ENCODE measurements around the gene LRP6. TPM values are rescaled to one million over a fixed set of nuclear protein-coding genes. Genes with fewer than 3 reads are reported as not detected.

LRP6 gene
- total and polyA plus RNA-seq, 2 experiments from 2014 or later: 29.1 to 73.8 TPM

DNA sequence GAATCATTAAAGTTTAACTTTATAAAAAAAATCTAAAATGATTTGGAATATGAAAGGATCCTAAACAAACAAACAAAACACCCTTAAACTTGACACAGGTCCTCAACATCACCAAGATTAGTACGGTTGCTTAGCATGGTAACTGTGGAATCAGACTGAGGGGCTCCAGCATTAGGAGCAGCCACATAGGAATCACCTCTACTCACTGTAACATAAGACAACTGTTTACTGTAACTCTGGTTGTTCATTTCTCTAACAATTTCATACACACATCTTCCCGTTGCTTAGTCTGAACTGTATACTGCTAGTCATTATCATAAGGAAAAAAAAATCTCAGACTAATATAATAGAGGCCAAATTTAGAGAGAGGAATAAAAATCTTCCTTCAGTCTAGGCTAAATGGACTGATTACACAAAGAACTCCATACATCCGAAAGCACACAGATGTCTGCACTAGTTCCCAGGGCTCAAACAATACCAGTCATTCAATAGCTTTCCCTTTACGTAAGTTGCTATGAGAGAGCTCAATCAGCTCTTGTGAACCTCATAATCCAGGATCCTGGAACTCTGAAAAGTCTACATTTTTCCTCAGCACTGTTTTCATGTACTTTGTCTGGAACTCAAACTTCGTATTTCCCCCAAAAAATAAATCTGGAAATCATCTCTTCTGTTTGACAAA, 26.0 kb downstream of the LRP6 start:
- no peak overlapping the region for H3K4me3 Mint-ChIP-seq
- Histone ChIP-seq H3K79me2 (replicated peaks; ENCODE audit: insufficient read depth) (peaks cover 100% of the 10 kb centered on the region), H3K36me3 (ENCODE audit: insufficient read depth) (no peaks in the 10 kb centered on the region; the same call in 1 of the 2 replicates), H3K9me2 (ENCODE audit: insufficient read depth) (no peaks in the 10 kb centered on the region), H3K27me3 (ENCODE audit: insufficient read depth) (no peaks in the 10 kb centered on the region), H3K27ac (ENCODE audit: low read depth) (no peak overlapping the region), H3K4me2 (no peak overlapping the region), H2AFZ (no peak overlapping the region), H3F3A (replicated peaks; ENCODE audit: low read depth) (no peaks in the 10 kb centered on the region), H4K20me1 (replicated peaks; ENCODE audit: insufficient read depth) (peaks cover 36% of the 10 kb centered on the region), H3K4me3 (no peak overlapping the region), H3K4me1 (ENCODE audit: insufficient read depth) (peaks cover 37% of the 10 kb centered on the region)
- H3K4me1 Mint-ChIP-seq: peaks cover 57% of the 10 kb centered on the region
- H3K27me3 Mint-ChIP-seq (ENCODE audit: insufficient read depth, low read depth, poor library complexity): no peaks in the 10 kb centered on the region
- no peaks in the 10 kb centered on the region for H3K9me3 Mint-ChIP-seq
- ATAC-seq: peak; percentile 57
- no peak for DNase-seq (ENCODE audit: low spot score)
- H3K36me3 Mint-ChIP-seq (ENCODE audit: low read depth): peaks cover 13% of the 10 kb centered on the region; the same call in 2 of the 3 replicates
- TF ChIP-seq ZNF114 (CRISPR knock-in tag; IDR thresholded peaks at IDR 0.05) (no peak), ETS1 (IDR thresholded peaks at IDR 0.05) (no peak), ZNF462 (CRISPR knock-in tag; IDR thresholded peaks at IDR 0.05) (no peak), JUNB (IDR thresholded peaks at IDR 0.05; ENCODE audit: unreplicated experiment) (no peak)
- TF ChIP-seq, protein P1, sequence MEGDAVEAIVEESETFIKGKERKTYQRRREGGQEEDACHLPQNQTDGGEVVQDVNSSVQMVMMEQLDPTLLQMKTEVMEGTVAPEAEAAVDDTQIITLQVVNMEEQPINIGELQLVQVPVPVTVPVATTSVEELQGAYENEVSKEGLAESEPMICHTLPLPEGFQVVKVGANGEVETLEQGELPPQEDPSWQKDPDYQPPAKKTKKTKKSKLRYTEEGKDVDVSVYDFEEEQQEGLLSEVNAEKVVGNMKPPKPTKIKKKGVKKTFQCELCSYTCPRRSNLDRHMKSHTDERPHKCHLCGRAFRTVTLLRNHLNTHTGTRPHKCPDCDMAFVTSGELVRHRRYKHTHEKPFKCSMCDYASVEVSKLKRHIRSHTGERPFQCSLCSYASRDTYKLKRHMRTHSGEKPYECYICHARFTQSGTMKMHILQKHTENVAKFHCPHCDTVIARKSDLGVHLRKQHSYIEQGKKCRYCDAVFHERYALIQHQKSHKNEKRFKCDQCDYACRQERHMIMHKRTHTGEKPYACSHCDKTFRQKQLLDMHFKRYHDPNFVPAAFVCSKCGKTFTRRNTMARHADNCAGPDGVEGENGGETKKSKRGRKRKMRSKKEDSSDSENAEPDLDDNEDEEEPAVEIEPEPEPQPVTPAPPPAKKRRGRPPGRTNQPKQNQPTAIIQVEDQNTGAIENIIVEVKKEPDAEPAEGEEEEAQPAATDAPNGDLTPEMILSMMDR (conservative IDR thresholded peaks at IDR 0.05; ENCODE audit: low read depth in 2 of 2): no peak
- H3K27ac Mint-ChIP-seq: peak overlapping the region; percentile 19; the same call in 1 of the 2 replicates
